Vagina (tissue), 2 donors: ENCODE results near the gene MGAT5.

Experiments used
- CTCF ChIP-seq, 3 experiments: fragments of 450-650 bp in 2 of 3; fragments of 200-600 bp in 1 of 3; sonication (generic) in 1 of 3; IDR thresholded peaks; one replicate each; pipeline ENCODE4 v1.5.1; 2017 to 2019; ENCODE audit warnings: antibody characterized with exemption in 3 of 3, mild to moderate bottlenecking in 2 of 3, moderate library complexity in 2 of 3
- POLR2A ChIP-seq, 2 donors: fragments of 450-650 bp; IDR thresholded peaks; one replicate each; pipeline ENCODE4 v1.6.1; 2017; ENCODE audit warnings: antibody characterized with exemption in 2 of 2, mild to moderate bottlenecking in 2 of 2, moderate library complexity in 2 of 2

GRCh38 chr2:134249755-134250154 is 4.1 kb upstream of the MGAT5 start:
- TF ChIP-seq CTCF (IDR thresholded peaks at IDR 0.05) (no peak), POLR2A (IDR thresholded peaks at IDR 0.05) (no peak)
